ENCODE measurements around the gene KRTAP5-7. TPM values are rescaled to one million over a fixed set of nuclear protein-coding genes. Genes with fewer than 3 reads are reported as not detected.

The KRTAP5-7 gene
- total RNA-seq, 4 donors from 2014 or later = not detected

DNA sequence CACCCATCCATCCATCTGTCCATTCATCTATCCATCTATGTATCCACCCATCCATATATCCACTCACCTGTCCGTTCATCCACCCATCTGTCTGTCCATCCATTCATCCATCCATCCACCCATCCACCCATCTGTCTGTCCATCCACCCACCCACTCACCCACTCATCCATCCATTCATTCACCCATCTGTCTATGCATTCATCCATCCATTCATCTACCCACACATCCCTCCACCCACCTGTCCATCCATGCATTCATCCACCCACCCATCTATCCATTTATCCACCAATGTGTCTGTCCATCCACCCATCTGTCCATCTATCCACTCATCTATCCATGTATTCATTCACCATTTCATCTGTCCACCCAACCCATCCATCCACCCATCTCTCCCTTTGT lies 40.7 kb upstream of the KRTAP5-7 start:
- Histone ChIP-seq H3K36me3 (peaks cover 0 to 94% of the 10 kb centered on the region in 2 donors), H3K9me3 (no peaks in the 10 kb centered on the region), H3K4me3 (no peak overlapping the region), H3K27ac (no peak overlapping the region), H3K4me1 (no peaks in the 10 kb centered on the region), H3K27me3 (no peaks in the 10 kb centered on the region)
- TF ChIP-seq, protein P1, sequence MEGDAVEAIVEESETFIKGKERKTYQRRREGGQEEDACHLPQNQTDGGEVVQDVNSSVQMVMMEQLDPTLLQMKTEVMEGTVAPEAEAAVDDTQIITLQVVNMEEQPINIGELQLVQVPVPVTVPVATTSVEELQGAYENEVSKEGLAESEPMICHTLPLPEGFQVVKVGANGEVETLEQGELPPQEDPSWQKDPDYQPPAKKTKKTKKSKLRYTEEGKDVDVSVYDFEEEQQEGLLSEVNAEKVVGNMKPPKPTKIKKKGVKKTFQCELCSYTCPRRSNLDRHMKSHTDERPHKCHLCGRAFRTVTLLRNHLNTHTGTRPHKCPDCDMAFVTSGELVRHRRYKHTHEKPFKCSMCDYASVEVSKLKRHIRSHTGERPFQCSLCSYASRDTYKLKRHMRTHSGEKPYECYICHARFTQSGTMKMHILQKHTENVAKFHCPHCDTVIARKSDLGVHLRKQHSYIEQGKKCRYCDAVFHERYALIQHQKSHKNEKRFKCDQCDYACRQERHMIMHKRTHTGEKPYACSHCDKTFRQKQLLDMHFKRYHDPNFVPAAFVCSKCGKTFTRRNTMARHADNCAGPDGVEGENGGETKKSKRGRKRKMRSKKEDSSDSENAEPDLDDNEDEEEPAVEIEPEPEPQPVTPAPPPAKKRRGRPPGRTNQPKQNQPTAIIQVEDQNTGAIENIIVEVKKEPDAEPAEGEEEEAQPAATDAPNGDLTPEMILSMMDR (IDR thresholded peaks at IDR 0.05) = no peak
- TF ChIP-seq POLR2AphosphoS5 (IDR thresholded peaks at IDR 0.05) (no peak), POLR2A (IDR thresholded peaks at IDR 0.05) (no peak), EP300 (IDR thresholded peaks at IDR 0.05) (no peak)
- ATAC-seq = no peak
- WGBS, 2 donors (ENCODE audit: low coverage in 1 of 2) = 83 to 100% methylated on average over 1 of the region's 1 CpG

DNA sequence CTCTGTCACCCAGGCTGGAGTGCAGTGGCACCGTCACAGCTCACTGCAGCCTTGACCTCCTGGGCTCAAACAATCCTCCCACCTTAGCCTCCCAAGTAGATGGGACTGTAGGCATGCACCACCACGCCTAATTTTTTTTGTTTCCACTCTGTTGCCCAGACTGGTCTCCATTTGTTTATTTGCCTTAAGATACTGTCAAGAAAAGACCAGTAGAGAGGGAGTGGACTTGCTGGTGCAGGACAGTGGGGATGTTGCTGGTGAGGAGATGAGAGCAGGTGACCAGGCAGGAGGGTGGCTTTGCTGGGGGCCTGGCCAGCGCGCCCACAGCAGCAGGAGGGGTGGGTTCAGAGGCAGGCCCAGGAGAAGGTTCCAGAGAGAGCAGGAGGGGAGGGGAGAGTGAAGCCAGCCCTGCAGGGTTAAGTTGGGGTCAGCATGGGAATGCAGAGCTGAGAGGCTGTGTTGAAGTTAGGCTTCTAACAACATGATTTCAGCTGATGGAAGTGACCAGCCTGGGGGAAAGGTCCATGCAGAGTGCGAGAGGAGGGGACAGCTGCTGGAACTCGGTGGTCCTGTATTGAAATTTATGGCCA lies 38.3 kb upstream of the KRTAP5-7 start:
- no peak for ATAC-seq
- 49 to 69% methylated on average over 2 to 4 of the region's 6 CpGs for whole genome bisulfite sequencing, 2 donors (ENCODE audit: low coverage in 1 of 2)
- Histone ChIP-seq H3K27me3 (no peaks in the 10 kb centered on the region), H3K4me1 (no peaks in the 10 kb centered on the region), H3K36me3 (peaks cover 0 to 94% of the 10 kb centered on the region in 2 donors), H3K9me3 (no peaks in the 10 kb centered on the region), H3K4me3 (no peak overlapping the region), H3K27ac (no peak overlapping the region)
- no peak for TF ChIP-seq POLR2A (IDR thresholded peaks at IDR 0.05)
- no peak for TF ChIP-seq POLR2AphosphoS5 (IDR thresholded peaks at IDR 0.05)
- TF ChIP-seq, protein P1 (IDR thresholded peaks at IDR 0.05) = no peak
- no peak for TF ChIP-seq EP300 (IDR thresholded peaks at IDR 0.05)

DNA sequence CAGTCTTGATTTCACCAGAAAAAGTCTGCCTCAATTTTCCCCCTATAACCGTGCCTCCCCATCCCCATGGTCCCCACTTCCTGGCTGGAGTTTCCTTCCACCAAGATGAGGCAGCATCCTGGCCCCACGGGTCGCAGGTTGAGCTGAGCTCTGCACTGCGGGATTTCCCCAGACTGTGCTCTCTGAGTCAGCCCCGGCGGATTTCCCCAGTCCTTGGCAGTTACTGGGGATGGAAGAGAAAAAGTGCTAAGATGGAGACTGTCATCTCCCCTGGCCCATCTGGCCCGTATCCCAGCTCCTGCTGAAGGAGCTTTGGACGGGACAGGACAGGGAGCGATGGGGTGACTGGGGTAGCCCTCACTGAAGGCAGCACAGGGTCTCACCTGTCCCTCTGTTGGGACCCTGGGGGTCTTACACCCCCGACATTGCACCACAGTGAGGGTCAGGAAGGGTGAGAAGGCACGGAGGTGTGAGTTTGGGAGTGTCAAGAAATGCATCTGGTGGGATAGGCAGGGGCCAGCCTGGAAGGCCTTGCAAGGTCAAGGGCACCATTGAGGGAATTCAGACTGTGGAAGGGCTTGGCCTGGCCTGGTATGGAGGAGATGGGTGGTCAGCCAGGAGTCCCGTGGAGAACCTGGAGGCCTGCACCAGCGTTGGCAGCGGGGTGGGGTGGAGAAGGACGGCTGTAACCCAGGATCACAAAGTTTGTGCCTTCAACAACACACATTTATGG lies 37.6 kb upstream of the KRTAP5-7 start:
- Histone ChIP-seq H3K36me3 (peaks cover 0 to 94% of the 10 kb centered on the region in 2 donors), H3K4me3 (no peak overlapping the region), H3K27me3 (no peaks in the 10 kb centered on the region), H3K27ac (no peak overlapping the region), H3K9me3 (no peaks in the 10 kb centered on the region), H3K4me1 (no peaks in the 10 kb centered on the region)
- WGBS, 2 donors (ENCODE audit: low coverage in 1 of 2) = 66% methylated on average over 4 of the region's 15 CpGs; no CpG with 5 or more reads in 1 of the 2 donors
- TF ChIP-seq POLR2AphosphoS5 (IDR thresholded peaks at IDR 0.05) = no peak
- TF ChIP-seq, protein P1 (IDR thresholded peaks at IDR 0.05) = no peak
- ATAC-seq = no peak

DNA sequence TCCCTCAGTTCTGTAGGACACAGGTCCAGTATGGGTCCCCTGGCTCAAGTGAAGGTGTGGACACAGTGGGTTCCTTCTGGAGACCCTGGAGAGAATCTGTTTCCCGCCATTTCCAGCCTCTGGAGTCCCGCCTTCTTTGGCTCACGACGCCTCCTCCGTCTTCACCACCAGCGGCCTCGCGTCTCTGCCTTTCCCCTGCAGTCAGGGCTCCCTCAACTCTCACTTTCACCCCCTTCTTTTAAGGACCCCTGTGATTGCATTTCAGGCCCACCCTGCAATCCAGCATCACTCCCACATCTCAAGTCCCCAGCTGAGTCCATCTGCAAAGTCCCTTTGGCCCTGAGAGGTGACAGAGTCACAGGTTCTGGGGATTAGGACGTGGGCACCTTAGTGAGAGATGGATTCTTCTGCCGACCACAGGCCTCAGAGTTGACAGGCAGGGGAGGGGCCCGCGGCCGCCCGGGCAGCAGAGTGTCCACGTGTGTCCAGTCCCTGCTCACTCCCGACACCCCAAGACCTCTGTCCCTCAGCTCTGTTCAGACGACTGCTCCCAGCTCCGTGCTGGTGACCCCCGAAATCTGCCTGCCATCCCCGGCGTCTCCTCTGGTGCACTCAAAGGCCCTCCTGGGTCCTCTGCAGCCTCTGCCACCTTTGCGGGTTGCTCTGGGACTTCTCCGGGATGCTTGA lies 36.9 kb upstream of the KRTAP5-7 start:
- TF ChIP-seq POLR2A (IDR thresholded peaks at IDR 0.05) = no peak
- TF ChIP-seq EP300 (IDR thresholded peaks at IDR 0.05) = no peak
- TF ChIP-seq POLR2AphosphoS5 (IDR thresholded peaks at IDR 0.05) = no peak
- TF ChIP-seq, protein P1 (IDR thresholded peaks at IDR 0.05) = no peak
- H3K27ac ChIP-seq = no peak overlapping the region
- H3K4me1 ChIP-seq = no peaks in the 10 kb centered on the region
- H3K9me3 ChIP-seq = no peaks in the 10 kb centered on the region
- H3K4me3 ChIP-seq = no peak overlapping the region
- peaks cover 0 to 94% of the 10 kb centered on the region in 2 donors for H3K36me3 ChIP-seq
- H3K27me3 ChIP-seq = no peaks in the 10 kb centered on the region
- WGBS, 2 donors (ENCODE audit: low coverage in 1 of 2) = 94% methylated on average over 7 to 12 of the region's 23 CpGs
- no peak for ATAC-seq
